Duodenal mucosa (tissue), 2 donors: Measurements from ENCODE around the gene KRTAP10-8.
A peak's percentile ranks its signal among the peaks of the same experiment; 100 is the strongest.
"Not testable (repeated sequence)": the region's sequence is repeated elsewhere in the genome, so short reads cannot be mapped to it uniquely, and the experiment has no call there.

Experiments
- H3K27ac ChIP-seq: one replicate; pipeline ENCODE4 v1.7.0; 2013; ENCODE audit warnings: low read depth, low read length
- H3K27me3 ChIP-seq, 2 donors: one replicate each; pipeline ENCODE4 v1.7.0; 2013; ENCODE audit warnings: low read length in 2 of 2, control low read depth in 1 of 2; ENCODE audit not compliant: insufficient read depth in 2 of 2, control insufficient read depth in 1 of 2
- H3K36me3 ChIP-seq, 2 donors: one replicate each; pipeline ENCODE4 v1.7.0; 2013; ENCODE audit warnings: low read length in 2 of 2, control low read depth in 1 of 2; ENCODE audit not compliant: insufficient read depth in 2 of 2, control insufficient read depth in 1 of 2
- H3K4me1 ChIP-seq, 2 donors: one replicate each; pipeline ENCODE4 v1.7.0; 2013; ENCODE audit warnings: low read length in 2 of 2, control low read depth in 1 of 2; ENCODE audit not compliant: insufficient read depth in 2 of 2, control insufficient read depth in 1 of 2
- H3K4me3 ChIP-seq, 2 donors: one replicate each; pipeline ENCODE4 v1.7.0; 2013; ENCODE audit warnings: low read length in 2 of 2, low read depth in 1 of 2
- H3K9ac ChIP-seq, 2 donors: one replicate each; pipeline ENCODE4 v1.7.0; 2013; ENCODE audit warnings: low read length in 2 of 2, low read depth in 1 of 2
- H3K9me3 ChIP-seq, 2 donors: one replicate each; pipeline ENCODE4 v1.7.0; 2013; ENCODE audit warnings: low read length in 2 of 2, control low read depth in 1 of 2; ENCODE audit not compliant: control insufficient read depth in 1 of 2

KRTAP10-8 gene

DNA sequence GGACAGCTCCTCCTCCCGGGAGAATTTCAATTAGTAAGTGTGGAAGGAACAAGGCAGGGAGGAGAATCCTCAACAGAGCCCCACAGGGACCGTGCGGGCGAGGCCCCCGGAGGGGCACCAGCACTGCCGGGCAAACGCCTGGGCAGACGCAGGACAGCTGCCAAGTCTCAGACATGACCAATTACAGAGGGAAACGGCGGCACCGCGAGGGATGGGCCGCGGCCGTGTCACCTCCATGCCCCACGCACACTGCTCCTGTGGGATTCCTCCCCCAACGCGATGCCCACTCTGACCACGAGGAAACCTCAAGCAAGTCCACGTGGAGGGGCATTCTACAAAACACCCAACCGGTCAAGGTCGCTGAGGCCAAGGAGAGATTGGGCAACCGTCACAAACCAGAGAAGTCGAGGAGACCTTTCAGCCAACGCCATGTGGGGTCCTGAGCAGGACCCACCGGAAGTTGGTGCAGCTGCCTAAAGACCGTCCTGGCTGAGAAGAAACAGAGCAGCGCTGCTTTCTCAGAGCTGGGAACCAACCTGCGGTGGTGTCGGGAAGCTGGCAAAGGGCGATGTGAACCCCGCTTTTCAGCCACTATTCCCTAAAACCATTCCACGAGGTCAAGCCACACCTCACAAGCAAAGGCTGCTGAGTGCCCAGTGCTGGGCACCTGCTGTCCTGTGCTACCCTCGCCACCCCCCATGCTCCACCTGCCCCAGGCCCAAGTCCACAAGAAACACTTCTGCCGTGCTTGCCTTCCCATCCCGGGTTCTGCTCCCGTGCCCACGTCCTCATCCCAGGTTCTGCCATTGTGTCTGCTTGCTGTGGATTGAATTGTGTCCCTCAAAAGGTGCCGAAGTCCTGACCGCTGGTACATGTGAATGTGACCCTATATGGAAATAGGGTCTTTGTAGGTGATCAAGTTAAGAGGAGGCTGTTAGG is 39.8 kb upstream of the KRTAP10-8 start:
- Histone ChIP-seq H3K9me3 (peaks cover 2 to 4% of the 10 kb centered on the region in 2 donors), H3K4me3 (no peak overlapping the region), H3K36me3 (no peaks in the 10 kb centered on the region), H3K27me3 (no peaks in the 10 kb centered on the region), H3K4me1 (peaks cover 0 to 6% of the 10 kb centered on the region in 2 donors), H3K9ac (no peak overlapping the region), H3K27ac (no peak overlapping the region)

DNA sequence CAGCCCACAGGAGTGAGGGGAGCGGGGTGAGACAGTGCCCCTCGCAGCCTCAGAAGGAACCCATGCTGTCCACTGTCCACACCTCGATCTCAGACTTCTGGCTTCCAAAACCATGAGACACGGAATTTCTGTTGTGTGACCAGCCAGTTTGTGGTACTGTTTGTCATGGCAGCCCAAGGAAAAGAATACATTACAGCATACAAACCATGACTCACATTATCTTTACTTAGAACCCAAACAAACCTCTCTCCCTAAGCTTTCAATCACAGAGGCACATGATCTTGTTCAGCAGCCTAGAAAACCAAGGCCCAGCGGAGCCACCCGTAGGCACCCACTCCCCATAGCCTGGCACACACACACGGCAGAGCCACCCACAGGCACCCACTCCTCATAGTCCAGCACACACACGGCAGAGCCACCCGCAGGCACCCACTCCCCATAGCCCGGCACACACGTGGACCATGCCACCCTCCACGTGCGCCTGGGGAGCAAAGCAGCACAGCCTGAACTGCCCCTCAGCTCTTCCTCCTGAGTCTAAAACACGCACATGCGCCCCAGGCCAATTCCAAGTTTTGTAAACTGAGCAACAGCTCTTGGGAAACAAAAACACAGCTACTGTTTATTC is 38.8 kb upstream of the KRTAP10-8 start:
- Histone ChIP-seq H3K4me1 (peaks cover 0 to 6% of the 10 kb centered on the region in 2 donors), H3K27me3 (no peaks in the 10 kb centered on the region), H3K9ac (no peak overlapping the region), H3K36me3 (no peaks in the 10 kb centered on the region), H3K4me3 (no peak overlapping the region), H3K9me3 (peaks cover 4% of the 10 kb centered on the region in 2 donors), H3K27ac (no peak overlapping the region)

DNA sequence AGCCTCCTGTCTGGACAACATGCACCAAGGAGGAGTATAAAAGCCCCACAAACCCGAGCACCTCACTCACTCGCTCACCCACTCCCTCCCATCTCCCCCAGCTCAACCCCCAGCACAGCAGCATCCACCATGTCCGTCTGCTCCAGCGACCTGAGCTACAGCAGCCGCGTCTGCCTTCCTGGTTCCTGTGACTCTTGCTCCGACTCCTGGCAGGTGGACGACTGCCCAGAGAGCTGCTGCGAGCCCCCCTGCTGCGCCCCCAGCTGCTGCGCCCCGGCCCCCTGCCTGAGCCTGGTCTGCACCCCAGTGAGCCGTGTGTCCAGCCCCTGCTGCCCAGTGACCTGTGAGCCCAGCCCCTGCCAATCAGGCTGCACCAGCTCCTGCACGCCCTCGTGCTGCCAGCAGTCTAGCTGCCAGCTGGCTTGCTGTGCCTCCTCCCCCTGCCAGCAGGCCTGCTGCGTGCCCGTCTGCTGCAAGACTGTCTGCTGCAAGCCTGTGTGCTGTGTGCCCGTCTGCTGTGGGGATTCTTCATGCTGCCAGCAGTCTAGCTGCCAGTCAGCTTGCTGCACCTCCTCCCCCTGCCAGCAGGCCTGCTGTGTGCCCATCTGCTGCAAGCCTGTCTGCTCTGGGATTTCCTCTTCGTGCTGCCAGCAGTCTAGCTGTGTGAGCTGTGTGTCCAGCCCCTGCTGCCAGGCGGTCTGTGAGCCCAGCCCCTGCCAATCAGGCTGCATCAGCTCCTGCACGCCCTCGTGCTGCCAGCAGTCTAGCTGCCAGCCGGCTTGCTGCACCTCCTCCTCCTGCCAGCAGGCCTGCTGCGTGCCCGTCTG is 38.0 kb upstream of the KRTAP10-8 start, which contains the start of gene KRTAP10-4:
Gene KRTAP10-4 (plus strand): TSS at position 100 of the 827 bp plus-strand sequence. CDS start 30 bp downstream, at position 130.
- not testable (repeated sequence) for H3K9ac ChIP-seq, H3K4me1 ChIP-seq, H3K36me3 ChIP-seq, H3K27ac ChIP-seq, H3K27me3 ChIP-seq, H3K9me3 ChIP-seq
- H3K4me3 ChIP-seq = peak within 1 kb of the TSS; percentile 3 to 36

DNA sequence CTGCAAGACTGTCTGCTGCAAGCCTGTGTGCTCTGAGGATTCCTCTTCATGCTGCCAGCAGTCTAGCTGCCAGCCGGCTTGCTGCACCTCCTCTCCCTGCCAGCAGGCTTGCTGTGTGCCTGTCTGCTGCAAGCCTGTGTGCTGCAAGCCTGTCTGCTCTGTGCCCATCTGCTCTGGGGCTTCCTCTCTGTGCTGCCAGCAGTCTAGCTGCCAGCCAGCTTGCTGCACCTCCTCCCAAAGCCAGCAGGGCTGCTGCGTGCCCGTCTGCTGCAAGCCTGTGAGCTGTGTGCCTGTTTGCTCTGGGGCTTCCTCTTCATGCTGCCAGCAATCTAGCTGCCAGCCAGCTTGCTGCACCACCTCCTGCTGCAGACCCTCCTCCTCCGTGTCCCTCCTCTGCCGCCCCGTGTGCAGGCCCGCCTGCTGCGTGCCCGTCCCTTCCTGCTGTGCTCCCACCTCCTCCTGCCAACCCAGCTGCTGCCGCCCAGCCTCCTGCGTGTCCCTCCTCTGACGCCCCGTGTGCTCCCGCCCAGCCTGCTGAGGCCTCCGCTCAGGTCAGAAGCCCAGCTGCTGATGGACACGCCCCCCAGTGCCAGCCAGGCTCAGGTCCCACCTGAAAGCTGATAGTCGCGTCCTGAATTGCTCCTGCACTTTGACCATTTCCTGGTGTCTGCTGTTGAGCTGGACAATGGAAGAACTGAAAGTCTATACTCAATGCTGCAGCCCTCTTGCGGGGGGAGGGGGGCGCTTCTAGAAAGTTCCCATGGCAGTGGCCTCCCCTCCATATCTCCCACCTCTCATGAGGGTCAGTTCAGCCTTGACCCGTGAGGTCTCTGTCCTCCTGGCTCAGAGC is 37.2 kb upstream of the KRTAP10-8 start:
- H3K36me3 ChIP-seq = no peaks in the 10 kb centered on the region
- H3K27me3 ChIP-seq = no peaks in the 10 kb centered on the region
- H3K9me3 ChIP-seq = peaks cover 4% of the 10 kb centered on the region in 2 donors
- no peak overlapping the region for H3K9ac ChIP-seq
- no peak overlapping the region for H3K27ac ChIP-seq
- H3K4me3 ChIP-seq = peak overlapping the region; percentile 29 to 36
- H3K4me1 ChIP-seq = peaks cover 0 to 6% of the 10 kb centered on the region in 2 donors

DNA sequence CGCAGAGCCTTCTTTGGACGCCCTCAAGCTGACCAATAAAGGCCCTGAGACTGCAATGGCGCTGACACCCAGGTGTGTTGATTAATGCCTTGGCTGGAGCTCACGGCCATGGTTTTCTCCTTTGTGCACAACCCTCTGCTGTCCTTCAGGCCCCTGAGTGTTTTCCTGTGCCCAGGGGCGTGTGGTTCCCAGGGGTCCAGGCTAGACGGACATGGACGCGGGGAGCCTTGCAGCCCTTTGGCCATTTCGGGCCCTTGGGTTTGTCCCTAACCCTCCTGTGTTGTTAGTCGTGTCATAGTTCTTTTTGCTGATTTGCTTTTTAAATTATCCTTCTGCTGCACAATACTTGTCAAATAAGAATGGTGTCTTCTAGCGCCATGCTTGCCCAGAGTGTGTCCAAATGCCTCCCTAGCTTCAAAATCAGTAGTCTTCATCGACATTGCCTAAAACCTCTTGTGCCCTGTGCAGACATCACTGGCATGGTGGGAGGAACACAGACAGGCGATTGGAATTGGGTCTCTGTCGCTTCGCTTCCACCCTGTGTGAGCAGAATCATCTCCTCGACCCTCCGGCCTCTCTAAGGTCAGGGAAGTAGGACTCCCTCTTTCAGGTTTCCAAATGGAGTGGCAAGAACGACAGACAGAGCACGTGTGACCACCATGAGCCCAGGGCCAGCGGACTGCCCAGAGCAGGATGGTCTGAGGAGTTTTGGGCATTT is 36.4 kb upstream of the KRTAP10-8 start:
- H3K27ac ChIP-seq = no peak overlapping the region
- no peak overlapping the region for H3K9ac ChIP-seq
- no peaks in the 10 kb centered on the region for H3K27me3 ChIP-seq
- no peak overlapping the region for H3K4me3 ChIP-seq
- peaks cover 0 to 6% of the 10 kb centered on the region in 2 donors for H3K4me1 ChIP-seq
- no peaks in the 10 kb centered on the region for H3K36me3 ChIP-seq
- peaks cover 4% of the 10 kb centered on the region in 2 donors for H3K9me3 ChIP-seq

DNA sequence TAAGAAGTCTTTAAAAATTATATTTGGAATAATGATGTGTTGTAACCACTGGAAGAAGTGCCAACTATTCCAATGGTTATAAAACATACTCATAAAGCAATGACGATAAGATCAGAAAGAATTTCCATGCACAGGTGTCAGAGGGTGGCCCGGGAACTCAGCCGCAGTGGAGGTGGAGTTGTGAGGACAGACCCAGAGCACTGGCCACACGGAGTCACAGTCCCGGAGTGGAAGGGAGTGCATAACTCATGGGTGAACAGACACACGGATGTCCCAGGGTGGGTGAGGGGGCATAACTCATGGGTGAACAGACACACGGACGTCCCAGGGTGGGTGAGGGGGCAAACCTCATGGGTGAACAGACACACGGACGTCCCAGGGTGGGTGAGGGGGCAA is 35.9 kb upstream of the KRTAP10-8 start:
- Histone ChIP-seq H3K9ac (no peak overlapping the region), H3K9me3 (peaks cover 4 to 8% of the 10 kb centered on the region in 2 donors), H3K36me3 (no peaks in the 10 kb centered on the region), H3K27me3 (no peaks in the 10 kb centered on the region), H3K4me3 (no peak overlapping the region), H3K27ac (no peak overlapping the region), H3K4me1 (peaks cover 0 to 6% of the 10 kb centered on the region in 2 donors)

DNA sequence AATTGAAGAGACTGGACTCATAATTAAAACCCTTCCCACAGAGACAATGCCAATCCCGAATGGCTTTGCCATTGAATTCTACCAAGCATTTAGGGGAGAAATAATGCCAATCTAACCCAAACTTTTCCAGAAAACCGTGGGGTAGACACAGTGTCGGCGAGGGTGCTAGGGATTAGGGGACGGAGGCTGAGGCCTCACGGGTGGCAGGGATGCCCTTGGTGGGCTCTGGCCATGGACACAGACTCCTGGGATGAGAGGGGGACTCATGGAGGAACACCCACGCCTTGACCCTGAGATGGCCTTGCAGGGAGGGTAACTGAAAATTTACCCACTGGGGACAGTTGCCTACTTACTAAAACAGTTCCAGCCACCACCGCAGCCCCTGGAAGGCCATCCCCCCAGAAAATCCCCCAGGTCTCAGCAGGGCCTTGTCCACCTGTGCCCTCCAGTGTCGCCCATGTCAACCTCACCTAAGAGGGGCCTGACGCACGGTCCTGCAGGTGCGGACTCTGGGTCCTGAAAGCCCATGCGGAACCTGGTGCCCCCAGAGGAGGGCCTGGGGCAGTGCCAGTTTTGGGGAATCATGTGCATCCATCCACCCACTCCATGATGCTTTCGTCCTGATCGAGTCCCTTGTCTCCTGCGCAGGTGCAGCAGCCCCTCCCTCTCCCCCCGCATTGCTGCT is 33.4 kb upstream of the KRTAP10-8 start:
- H3K9me3 ChIP-seq = peaks cover 0 to 7% of the 10 kb centered on the region in 2 donors
- no peak overlapping the region for H3K27ac ChIP-seq
- no peak overlapping the region for H3K9ac ChIP-seq
- H3K4me1 ChIP-seq = peaks cover 0 to 6% of the 10 kb centered on the region in 2 donors
- no peaks in the 10 kb centered on the region for H3K27me3 ChIP-seq
- no peak overlapping the region for H3K4me3 ChIP-seq
- no peaks in the 10 kb centered on the region for H3K36me3 ChIP-seq

DNA sequence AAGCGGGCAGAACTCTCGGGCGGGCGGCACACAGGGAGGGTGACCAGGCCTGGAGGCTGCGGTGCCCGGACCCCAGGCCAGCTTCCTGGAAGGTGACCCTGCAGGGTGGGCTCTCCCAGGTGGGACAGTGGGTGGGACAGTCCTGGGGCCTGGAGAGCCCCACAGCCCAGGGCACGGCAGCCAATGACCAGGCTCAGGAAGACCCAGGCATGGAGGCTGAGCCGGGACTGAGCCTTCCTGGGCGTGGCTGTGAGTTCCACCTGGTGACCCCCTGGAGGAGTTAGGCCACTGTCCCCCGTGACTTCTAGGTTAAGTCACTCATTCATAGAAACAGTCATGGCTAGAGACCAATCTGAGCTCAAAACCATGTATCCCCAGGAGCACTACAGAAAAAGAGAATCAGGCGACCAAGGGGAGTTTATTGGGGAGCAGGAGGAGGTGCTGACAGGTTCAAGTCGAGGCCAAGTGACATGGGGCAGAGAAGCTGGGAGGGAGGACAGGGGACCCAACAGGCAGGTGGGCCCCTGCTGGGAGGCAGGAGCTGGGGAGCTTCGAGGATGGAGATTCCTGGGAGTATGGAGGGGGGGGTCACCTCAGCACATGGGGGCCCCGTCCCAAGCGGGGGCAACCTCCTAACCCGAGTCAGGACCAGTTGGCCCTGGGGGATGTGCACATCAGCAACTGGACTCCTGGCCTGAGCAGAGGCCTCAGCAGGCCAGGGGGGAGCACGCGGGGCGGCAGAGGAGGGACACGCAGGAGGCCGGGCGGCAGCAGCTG is 32.6 kb upstream of the KRTAP10-8 start:
- no peak overlapping the region for H3K27ac ChIP-seq

More for the DNA sequence above, 32.6 kb upstream of the KRTAP10-8 start:
- H3K36me3 ChIP-seq = no peaks in the 10 kb centered on the region
- no peak overlapping the region for H3K9ac ChIP-seq
- H3K9me3 ChIP-seq = peaks cover 0 to 7% of the 10 kb centered on the region in 2 donors
- H3K4me3 ChIP-seq = no peak overlapping the region
- no peaks in the 10 kb centered on the region for H3K27me3 ChIP-seq
- H3K4me1 ChIP-seq = peaks cover 0 to 5% of the 10 kb centered on the region in 2 donors
